Measurements from ENCODE around the gene NABP2.

NABP2 gene

DNA sequence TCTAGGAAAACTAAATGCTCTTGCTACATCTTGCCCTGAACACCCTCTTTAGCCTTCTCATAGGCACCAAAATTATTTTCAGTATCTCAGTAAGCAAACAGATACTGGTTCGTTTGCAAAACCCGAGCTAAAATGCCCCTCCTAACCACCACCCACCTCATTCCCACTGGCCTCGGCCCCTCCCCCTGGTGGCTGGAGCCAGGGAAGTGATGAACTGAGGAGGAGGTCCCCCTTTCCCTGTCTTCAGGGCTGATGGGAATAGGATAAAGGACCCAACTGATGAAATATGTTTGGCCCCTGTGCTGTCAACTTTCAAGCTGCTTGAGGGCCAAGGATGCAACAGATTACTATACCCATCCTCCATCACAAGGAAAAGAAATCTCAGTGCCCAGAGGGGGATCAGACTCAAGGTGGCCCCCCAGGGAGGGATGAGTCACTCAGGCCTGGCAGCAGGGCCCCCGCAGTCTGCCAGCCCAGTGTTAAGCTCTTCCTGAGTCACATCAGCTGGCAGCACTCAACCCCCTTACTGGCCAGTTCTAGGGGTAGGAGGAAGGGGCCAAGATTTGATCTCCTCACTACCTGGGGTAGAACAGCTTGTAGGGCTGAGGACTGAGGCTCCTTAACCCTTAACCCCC is 32.3 kb downstream of the NABP2 start:
- peaks cover 43% of the 10 kb centered on the region for H3K36me3 ChIP-seq
- H3K9me3 ChIP-seq: no peaks in the 10 kb centered on the region
- peaks cover 11% of the 10 kb centered on the region for H3K4me1 ChIP-seq
- TF ChIP-seq, protein P1, sequence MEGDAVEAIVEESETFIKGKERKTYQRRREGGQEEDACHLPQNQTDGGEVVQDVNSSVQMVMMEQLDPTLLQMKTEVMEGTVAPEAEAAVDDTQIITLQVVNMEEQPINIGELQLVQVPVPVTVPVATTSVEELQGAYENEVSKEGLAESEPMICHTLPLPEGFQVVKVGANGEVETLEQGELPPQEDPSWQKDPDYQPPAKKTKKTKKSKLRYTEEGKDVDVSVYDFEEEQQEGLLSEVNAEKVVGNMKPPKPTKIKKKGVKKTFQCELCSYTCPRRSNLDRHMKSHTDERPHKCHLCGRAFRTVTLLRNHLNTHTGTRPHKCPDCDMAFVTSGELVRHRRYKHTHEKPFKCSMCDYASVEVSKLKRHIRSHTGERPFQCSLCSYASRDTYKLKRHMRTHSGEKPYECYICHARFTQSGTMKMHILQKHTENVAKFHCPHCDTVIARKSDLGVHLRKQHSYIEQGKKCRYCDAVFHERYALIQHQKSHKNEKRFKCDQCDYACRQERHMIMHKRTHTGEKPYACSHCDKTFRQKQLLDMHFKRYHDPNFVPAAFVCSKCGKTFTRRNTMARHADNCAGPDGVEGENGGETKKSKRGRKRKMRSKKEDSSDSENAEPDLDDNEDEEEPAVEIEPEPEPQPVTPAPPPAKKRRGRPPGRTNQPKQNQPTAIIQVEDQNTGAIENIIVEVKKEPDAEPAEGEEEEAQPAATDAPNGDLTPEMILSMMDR (IDR thresholded peaks at IDR 0.05; ENCODE audit: low read depth, low read length): peak; percentile 10; the same call in 1 of the 2 replicates
- H3K27me3 ChIP-seq: no peaks in the 10 kb centered on the region
- DNase-seq: no peak
- no peak overlapping the region for H3K4me3 ChIP-seq (ENCODE audit: low read depth, low read length)

DNA sequence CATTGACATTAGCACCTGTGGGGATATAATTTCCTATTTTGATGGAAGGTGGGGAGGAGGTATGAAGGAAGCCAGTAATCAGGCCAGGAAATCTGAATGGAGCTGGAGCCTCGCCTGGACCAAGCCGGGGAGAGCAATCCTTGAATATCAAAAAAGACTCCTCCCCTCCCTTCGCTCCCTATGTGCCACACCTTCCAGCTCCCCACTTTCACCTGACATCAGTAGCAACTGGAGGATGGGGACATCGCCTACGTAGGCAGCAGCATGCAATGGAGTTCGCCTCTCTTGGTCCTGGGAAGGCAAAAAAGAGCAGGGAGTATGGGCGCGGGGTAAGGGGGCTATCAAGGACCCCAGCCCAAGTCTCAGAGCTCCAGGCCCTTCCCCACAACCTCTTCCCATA is 32.9 kb downstream of the NABP2 start:
- Histone ChIP-seq H3K4me1 (peaks cover 11% of the 10 kb centered on the region), H3K9me3 (no peaks in the 10 kb centered on the region), H3K27me3 (no peaks in the 10 kb centered on the region), H3K36me3 (peaks cover 39% of the 10 kb centered on the region), H3K4me3 (ENCODE audit: low read depth, low read length) (peak overlapping the region; percentile 77)
- no peak for DNase-seq
- TF ChIP-seq, protein P1 (IDR thresholded peaks at IDR 0.05; ENCODE audit: low read depth, low read length): no peak

DNA sequence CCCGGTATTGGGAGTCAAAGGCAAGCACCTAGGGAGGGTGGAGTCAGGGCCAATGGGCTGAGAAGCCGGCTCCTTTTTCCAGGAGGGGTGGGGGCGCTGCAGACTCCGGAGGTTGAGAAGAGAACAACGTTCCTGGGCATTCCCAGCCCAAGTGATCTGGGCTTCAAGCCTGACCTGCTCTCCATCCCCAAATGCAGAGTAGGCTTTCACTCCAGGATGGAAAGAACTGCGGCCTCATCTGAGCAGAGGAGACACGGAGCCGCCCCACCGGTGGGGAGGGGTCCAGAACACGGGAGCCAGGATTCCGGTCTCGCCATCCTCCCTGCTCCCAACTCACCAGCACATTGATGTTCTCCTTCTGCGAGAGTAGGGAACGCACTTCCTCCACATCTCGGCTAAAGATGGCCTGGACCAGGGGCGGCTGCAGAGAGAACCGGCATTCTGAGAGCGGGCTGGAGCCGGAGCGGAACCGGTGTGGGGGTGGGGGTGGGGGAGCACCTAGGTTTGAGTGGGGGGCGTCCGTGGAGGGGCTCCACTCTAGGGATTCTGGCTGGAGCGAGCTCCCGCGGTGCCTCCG is 33.4 kb downstream of the NABP2 start:
- no peaks in the 10 kb centered on the region for H3K9me3 ChIP-seq
- no peaks in the 10 kb centered on the region for H3K27me3 ChIP-seq
- peak overlapping the region; percentile 77 for H3K4me3 ChIP-seq (ENCODE audit: low read depth, low read length)
- peaks cover 36% of the 10 kb centered on the region for H3K36me3 ChIP-seq
- TF ChIP-seq, protein P1 (IDR thresholded peaks at IDR 0.05; ENCODE audit: low read depth, low read length): 0 out of 2 replicates have a peak, but pooled peaks have one; percentile 19
- peaks cover 11% of the 10 kb centered on the region for H3K4me1 ChIP-seq
- DNase-seq: peak; percentile 59

DNA sequence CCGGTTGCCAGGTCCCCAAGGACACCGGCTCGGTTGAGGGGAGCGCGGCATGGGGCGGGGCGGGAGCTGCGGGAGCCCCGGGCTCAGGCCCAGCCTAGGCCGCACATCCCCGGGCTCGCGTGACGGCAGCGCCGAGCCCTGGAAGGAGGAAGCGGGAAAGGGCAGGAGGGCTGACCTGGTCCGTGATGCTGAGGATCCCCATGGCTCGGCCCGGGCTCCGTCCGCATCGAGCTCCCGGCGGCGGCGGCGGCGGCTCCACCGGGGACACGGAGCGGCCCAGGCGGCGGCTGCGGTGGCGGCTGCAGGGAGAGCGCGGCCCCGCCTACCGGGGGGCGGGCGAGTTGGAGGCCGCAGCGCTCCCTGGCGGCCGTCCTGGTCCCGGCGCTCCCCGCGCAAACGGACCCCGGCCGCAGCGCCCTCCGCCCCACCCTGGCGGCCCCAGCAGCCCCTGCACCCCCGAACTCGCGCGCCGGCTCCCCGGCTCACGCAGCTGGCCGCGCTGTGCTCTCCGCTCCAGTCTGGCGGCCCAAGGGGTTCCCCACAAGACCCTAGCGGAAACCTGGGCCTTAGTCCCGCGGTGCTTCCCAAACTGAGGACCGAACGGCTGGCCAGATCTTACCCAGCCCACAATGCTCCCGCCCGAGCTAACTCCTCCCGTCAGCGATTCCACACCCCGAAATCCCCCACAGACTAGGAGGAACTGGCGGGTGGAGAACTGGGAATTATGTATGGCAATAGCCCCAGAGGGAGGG is 34.1 kb downstream of the NABP2 start, which contains the start of gene ANKRD52:
TSS of gene ANKRD52 (minus strand) at position 317 of the 752 bp plus-strand sequence. CDS start at position 202, 115 bp downstream.
- no peaks in the 10 kb centered on the region for H3K27me3 ChIP-seq

DNA sequence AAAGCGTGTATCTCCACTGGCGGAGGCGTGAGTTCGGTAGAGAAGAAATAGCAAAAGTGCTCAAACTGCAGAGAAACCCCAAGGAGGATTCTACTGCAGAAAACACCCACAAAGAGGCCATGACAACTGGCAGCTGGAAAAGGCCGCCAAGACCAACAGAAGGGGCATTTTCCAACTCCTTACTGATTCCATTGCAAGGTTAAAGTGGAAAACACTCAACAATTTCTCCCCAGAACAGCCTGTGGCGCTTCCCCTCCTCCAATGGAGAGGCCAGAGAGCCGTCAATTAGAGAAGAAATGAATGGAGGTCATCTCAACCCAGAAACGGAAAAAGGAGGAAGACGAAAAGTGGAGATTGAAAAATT is 34.7 kb downstream of the NABP2 start:
- peak overlapping the region; percentile 82 for H3K4me3 ChIP-seq (ENCODE audit: low read depth, low read length)
- H3K36me3 ChIP-seq: peaks cover 24% of the 10 kb centered on the region
- H3K9me3 ChIP-seq: no peaks in the 10 kb centered on the region
- no peaks in the 10 kb centered on the region for H3K27me3 ChIP-seq
- TF ChIP-seq, protein P1 (IDR thresholded peaks at IDR 0.05; ENCODE audit: low read depth, low read length): no peak
- DNase-seq: no peak
- peaks cover 11% of the 10 kb centered on the region for H3K4me1 ChIP-seq

More for the DNA sequence above, 34.1 kb downstream of the NABP2 start, which contains the start of gene ANKRD52:
- no peaks in the 10 kb centered on the region for H3K9me3 ChIP-seq
- H3K4me1 ChIP-seq: peaks cover 11% of the 10 kb centered on the region
- peaks cover 29% of the 10 kb centered on the region for H3K36me3 ChIP-seq
- H3K4me3 ChIP-seq (ENCODE audit: low read depth, low read length): peak within 1 kb of the TSS; percentile 82
- TF ChIP-seq, protein P1 (IDR thresholded peaks at IDR 0.05; ENCODE audit: low read depth, low read length): peak; percentile 26
- peak; percentile 84 for DNase-seq
